ENCODE data around the gene PSPC1. TPM values are rescaled to one million over a fixed set of nuclear protein-coding genes. Genes with fewer than 3 reads are reported as not detected.

The PSPC1 gene
- total RNA-seq, 3 donors from 2014 or later, result 66.7 to 143 (median 118) TPM

GRCh38 chr13:19668778-19669177 is 114.0 kb downstream of the PSPC1 start:
- peaks cover 13% of the 10 kb centered on the region for H3K36me3 ChIP-seq
- no peaks in the 10 kb centered on the region for H3K27me3 ChIP-seq

DNA sequence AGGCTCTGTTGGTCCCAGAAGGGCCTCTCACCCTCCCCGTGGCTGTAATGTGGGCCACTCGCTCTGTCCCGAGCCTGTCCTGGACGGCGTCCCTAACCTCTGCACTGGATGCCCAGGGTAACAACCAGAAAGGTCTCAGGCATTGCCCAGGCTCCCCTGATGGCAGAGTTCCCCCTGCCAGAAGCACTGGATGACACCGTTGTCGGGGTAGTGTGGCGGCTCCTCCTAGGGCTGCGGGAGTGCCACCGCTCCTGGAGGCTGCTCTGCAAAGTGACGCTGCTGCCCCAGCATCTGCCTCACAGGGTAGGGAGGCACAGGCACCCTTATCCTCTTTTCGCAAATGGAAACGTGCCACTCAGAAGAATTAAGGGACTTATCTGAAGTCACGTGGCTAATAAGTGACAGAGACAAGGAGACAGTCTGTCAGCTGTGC is 117.3 kb downstream of the PSPC1 start:
- intact Hi-C loops (cut with DNase I; ENCODE audit: low total_unique reads), result no loop called here
- Histone ChIP-seq H3K36me3 (peaks cover 10% of the 10 kb centered on the region), H3K4me1 (no peaks in the 10 kb centered on the region)

More at GRCh38 chr13:19668778-19669177, 114.0 kb downstream of the PSPC1 start:
- H3K27ac ChIP-seq, result no peak overlapping the region
- no peaks in the 10 kb centered on the region for H3K4me1 ChIP-seq
- intact Hi-C loops (cut with DNase I; ENCODE audit: low total_unique reads), result no loop called here
- no peaks in the 10 kb centered on the region for H3K9me3 ChIP-seq
- TF ChIP-seq CTCF (IDR thresholded peaks at IDR 0.05) (no peak), POLR2AphosphoS5 (IDR thresholded peaks at IDR 0.05) (no peak), POLR2A (IDR thresholded peaks at IDR 0.05) (no peak)
- DNase-seq (ENCODE audit: low spot score in 2 of 2), result no peak
- H3K4me3 ChIP-seq, result no peak overlapping the region

DNA sequence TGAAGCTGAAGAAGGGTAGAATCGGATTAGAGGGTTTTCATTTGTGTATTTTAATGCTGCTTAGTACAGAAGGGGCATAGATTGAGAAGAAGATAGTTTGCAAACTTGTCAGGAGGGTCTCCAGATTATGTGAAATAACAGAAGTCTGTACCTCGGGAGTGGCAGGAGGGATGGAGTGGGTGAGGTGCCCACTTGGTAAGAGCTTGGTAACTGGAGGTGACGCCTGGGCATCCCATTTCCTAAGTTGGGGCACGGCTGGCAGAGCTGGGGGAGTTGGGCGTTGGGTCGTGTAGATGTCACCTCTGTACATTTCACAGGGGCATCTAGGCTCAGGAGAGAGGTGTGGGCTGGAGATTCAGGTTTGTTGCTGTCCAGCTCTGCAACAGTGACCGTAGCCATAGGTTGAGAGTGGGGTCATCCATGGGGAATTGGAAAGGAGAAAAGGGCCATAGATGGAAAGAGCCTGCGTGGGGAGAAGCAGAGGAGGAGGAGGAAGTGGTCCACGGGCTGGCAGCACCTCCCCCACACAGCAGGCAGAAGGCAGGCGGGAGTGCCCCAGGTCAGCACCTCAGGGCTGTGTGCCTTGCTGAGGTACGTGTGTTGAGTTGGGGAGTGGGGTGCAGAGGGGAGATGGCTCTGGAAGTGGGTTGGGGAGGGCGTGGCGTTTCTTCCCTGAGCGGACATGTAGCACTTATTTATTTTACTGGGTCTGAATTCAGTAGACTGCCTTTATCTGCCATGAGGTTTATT is 118.1 kb downstream of the PSPC1 start:
- no peak for DNase-seq (ENCODE audit: low spot score in 2 of 2)
- no peaks in the 10 kb centered on the region for H3K9me3 ChIP-seq
- H3K27ac ChIP-seq, result no peak overlapping the region
- no peaks in the 10 kb centered on the region for H3K4me1 ChIP-seq
- no peak for TF ChIP-seq CTCF (IDR thresholded peaks at IDR 0.05)
- no peak for TF ChIP-seq POLR2A (IDR thresholded peaks at IDR 0.05)
- no peak for TF ChIP-seq POLR2AphosphoS5 (IDR thresholded peaks at IDR 0.05)
- intact Hi-C loops (cut with DNase I; ENCODE audit: low total_unique reads), result no loop called here
- no peak overlapping the region for H3K4me3 ChIP-seq
- peaks cover 10% of the 10 kb centered on the region for H3K36me3 ChIP-seq
- H3K27me3 ChIP-seq, result no peaks in the 10 kb centered on the region

More for the DNA sequence above, 117.3 kb downstream of the PSPC1 start:
- DNase-seq (ENCODE audit: low spot score in 2 of 2), result no peak
- no peak for TF ChIP-seq POLR2A (IDR thresholded peaks at IDR 0.05)
- no peak for TF ChIP-seq CTCF (IDR thresholded peaks at IDR 0.05)
- no peak for TF ChIP-seq POLR2AphosphoS5 (IDR thresholded peaks at IDR 0.05)
- Histone ChIP-seq H3K9me3 (no peaks in the 10 kb centered on the region), H3K27me3 (no peaks in the 10 kb centered on the region), H3K27ac (no peak overlapping the region), H3K4me3 (no peak overlapping the region)

DNA sequence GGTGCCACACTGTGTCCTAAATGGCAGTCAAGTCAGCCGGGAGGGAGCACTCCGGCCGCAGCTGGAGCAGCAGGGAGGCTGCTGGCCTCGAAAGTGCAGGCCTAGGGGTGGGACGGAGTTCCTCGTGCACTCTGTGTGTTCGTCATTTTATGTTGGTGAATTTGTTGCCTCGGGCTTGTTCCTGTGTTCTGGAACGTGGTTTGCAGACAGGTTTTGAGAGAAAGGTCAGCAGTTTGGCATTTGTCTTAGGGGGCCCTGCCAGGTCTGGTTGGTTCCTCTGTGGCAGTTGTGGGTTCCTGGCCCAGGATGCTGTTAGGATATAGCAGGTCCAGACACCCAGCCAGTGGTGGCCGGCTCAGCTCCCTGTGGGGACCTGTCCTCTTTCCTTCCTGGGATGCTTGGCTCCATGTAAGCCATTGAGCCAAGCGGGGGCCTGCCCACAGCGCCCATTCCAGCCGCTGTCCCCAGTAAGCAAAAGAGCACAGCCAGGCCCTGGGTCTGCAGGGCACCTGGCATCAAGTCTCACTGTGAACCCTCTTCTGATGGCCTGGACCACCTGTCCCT is 119.2 kb downstream of the PSPC1 start:
- TF ChIP-seq CTCF (IDR thresholded peaks at IDR 0.05) (no peak), POLR2A (IDR thresholded peaks at IDR 0.05) (no peak), POLR2AphosphoS5 (IDR thresholded peaks at IDR 0.05) (no peak)
- no peak overlapping the region for H3K4me3 ChIP-seq
- no peak for DNase-seq (ENCODE audit: low spot score in 2 of 2)
- no peaks in the 10 kb centered on the region for H3K9me3 ChIP-seq
- no peak overlapping the region for H3K27ac ChIP-seq
- H3K27me3 ChIP-seq, result no peaks in the 10 kb centered on the region
- intact Hi-C loops (cut with DNase I; ENCODE audit: low total_unique reads), result no loop called here
- H3K4me1 ChIP-seq, result no peaks in the 10 kb centered on the region
- H3K36me3 ChIP-seq, result peaks cover 5% of the 10 kb centered on the region

DNA sequence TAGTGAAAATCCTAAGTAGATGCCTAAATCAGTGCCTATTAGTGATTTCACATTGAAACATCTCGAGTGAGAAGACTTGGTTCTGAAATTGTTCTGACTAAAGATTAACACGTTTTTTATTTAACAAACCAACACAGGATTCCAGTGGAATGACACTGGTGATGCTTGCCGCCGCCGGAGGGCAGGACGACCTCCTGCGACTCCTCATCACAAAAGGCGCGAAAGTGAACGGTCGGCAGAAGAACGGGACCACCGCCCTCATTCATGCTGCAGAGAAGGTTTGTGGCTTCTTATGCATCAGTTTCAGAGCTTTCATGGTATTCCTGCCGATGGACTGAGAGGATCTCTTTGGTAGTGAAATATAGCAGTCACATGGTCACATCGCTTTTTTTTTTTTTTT is 121.2 kb downstream of the PSPC1 start:
- Histone ChIP-seq H3K27me3 (no peaks in the 10 kb centered on the region), H3K4me1 (no peaks in the 10 kb centered on the region), H3K27ac (no peak overlapping the region), H3K36me3 (peaks cover 5% of the 10 kb centered on the region), H3K4me3 (no peak overlapping the region), H3K9me3 (no peaks in the 10 kb centered on the region)
- TF ChIP-seq POLR2AphosphoS5 (IDR thresholded peaks at IDR 0.05), result no peak
- TF ChIP-seq POLR2A (IDR thresholded peaks at IDR 0.05), result no peak
- no peak for TF ChIP-seq CTCF (IDR thresholded peaks at IDR 0.05)
- intact Hi-C loops (cut with DNase I; ENCODE audit: low total_unique reads), result no loop called here
- DNase-seq (ENCODE audit: low spot score in 2 of 2), result no peak

Data from breast epithelium (tissue), 4 donors.